Measurements from ENCODE around the gene CSF2RB.

CSF2RB gene

DNA sequence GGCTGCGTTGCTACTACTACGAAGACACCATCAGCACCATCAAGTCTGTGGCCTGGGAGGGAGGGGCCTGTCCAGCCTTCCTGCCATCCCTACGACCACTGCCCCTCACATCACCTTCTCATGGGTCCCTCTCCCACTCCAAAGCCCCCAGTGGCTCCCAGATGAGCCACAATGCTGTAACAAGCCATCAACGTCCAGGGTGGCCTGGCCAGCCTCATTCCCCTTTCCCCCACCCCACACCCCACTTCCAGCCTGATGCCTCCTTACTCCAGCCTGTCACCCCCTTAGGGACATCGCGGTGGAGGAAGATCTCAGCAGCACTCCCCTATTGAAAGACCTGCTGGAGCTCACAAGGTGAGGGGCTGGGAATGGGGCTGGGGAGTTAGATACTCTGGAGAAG is 37.7 kb upstream of the CSF2RB start:
- no peak for TF ChIP-seq CTCF (conservative IDR thresholded peaks at IDR 0.05; ENCODE audit: low read length)
- no peak for DNase-seq (ENCODE audit: low read depth)

GRCh38 chr22:36879775-36880174 is 33.7 kb upstream of the CSF2RB start:
- peak; percentile 81 for DNase-seq (ENCODE audit: low read depth)
- no peak for TF ChIP-seq CTCF (conservative IDR thresholded peaks at IDR 0.05; ENCODE audit: low read length)
- H3K4me3 ChIP-seq (ENCODE audit: low read length): no peak overlapping the region

More for the DNA sequence above, 37.7 kb upstream of the CSF2RB start:
- no peak overlapping the region for H3K4me3 ChIP-seq (ENCODE audit: low read length)

DNA sequence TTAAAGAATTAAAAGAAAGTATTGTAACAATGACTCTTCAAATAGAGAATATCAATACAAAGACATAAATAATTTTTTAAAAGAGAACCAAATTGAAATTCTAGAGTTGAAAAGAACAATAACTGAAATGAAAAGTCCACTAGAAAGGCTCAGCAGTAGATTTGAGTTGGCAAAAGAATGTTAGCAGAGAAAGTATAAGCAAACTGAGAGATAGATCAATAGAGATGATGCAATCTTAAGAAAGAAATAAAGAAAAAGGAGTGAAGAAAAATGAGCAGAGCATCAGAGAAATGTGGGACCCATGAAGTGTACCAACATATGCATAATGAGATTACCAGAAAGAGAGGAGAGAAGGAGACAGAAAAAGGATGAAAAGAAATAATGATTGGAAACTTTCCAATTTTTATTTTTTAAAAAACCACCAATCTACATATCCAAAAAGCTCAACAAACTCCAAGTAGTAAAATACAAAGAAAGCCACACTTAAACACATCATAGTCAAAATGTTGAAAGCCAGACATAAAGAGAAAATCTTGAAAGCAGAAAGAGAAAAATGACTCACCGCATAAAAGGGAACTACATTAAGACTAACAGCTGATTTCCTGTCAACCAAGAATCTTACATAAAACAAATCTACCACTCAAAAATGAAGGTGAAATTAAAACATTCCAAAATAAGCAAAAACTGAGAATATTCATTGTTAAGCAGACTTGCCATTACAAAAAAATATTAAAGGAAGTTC is 31.8 kb upstream of the CSF2RB start:
- no peak for DNase-seq (ENCODE audit: low read depth)
- TF ChIP-seq CTCF (conservative IDR thresholded peaks at IDR 0.05; ENCODE audit: low read length): no peak
- no peak overlapping the region for H3K4me3 ChIP-seq (ENCODE audit: low read length)

- TF ChIP-seq CTCF (conservative IDR thresholded peaks at IDR 0.05; ENCODE audit: low read length): no peak
- H3K4me3 ChIP-seq (ENCODE audit: low read length): no peak overlapping the region
- DNase-seq (ENCODE audit: low read depth): peak; percentile 43
Observed at GRCh38 chr22:36884349-36885158, 28.9 kb upstream of the CSF2RB start.

- no peak for TF ChIP-seq CTCF (conservative IDR thresholded peaks at IDR 0.05; ENCODE audit: low read length)
- DNase-seq (ENCODE audit: low read depth): no peak
Observed at GRCh38 chr22:36885474-36885873, 28.0 kb upstream of the CSF2RB start.

GRCh38 chr22:36886016-36886415 is 27.4 kb upstream of the CSF2RB start:
- no peak for TF ChIP-seq CTCF (conservative IDR thresholded peaks at IDR 0.05; ENCODE audit: low read length)
- no peak for DNase-seq (ENCODE audit: low read depth)
- no peak overlapping the region for H3K4me3 ChIP-seq (ENCODE audit: low read length)

More at GRCh38 chr22:36885474-36885873, 28.0 kb upstream of the CSF2RB start:
- H3K4me3 ChIP-seq (ENCODE audit: low read length): no peak overlapping the region

DNA sequence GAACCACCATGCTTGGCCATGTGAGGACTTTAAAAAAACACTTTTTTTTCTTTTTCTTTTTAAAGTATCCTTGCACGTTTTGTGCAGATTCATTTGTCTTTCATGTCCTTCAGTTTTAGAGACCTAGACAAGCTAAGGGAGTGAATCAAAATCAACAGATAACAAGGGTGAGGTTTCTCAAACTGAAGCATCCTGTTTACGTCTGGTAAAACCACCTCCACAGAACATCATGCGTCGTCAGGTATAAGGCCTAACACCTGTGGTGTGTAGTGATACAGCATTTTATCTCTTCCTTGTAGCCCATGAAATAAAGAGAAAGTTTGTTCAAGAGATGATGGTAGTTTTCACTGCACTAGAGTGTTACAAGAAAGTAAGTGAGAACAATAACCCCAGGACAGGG is 26.3 kb upstream of the CSF2RB start:
- no peak for DNase-seq (ENCODE audit: low read depth)
- no peak for TF ChIP-seq CTCF (conservative IDR thresholded peaks at IDR 0.05; ENCODE audit: low read length)

More for the DNA sequence above, 26.3 kb upstream of the CSF2RB start:
- no peak overlapping the region for H3K4me3 ChIP-seq (ENCODE audit: low read length)

All from AG10803 (cell line).